Panc1 (cell line): ENCODE data around the gene MMP28. TPM values are rescaled to one million over a fixed set of nuclear protein-coding genes. Genes with fewer than 3 reads are reported as not detected.

ENCODE experiments used
- ATAC-seq: fragments of 200-7000 bp; cut with Tn5 transposase; 2 replicates; pipeline ENCODE4 v1.9.1; 2020; ENCODE audit warnings: mild to moderate bottlenecking, moderate library complexity
- BruUV-seq: library from RNA; stranded (reverse); fragments of 400-500 nt; replicated peaks from 2 replicates; lab custom pipeline; 2021; lab: Mats Ljungman, UMichigan
- CTCF ChIA-PET: fragments of 300-600 bp; sonication (Branson Sonifier 250); formaldehyde crosslinking; loops from one replicate; lab custom pipeline; 2022; ENCODE audit warnings: antibody characterized with exemption; lab: Charles Lee
- POLR2A ChIA-PET: fragments of 300-600 bp; sonication (Branson Sonifier 250); formaldehyde crosslinking; loops from one replicate; lab custom pipeline; 2022; ENCODE audit warnings: antibody characterized with exemption; lab: Charles Lee
- DNase-seq: peaks from one replicate; pipeline ENCODE4 v3.0.0-alpha.2; 2010; ENCODE audit warnings: low read depth, low spot score
- H3K27ac ChIP-seq: 2 replicates; pipeline ENCODE4 v1.5.1; 2011; ENCODE audit warnings: mild to moderate bottlenecking, low read length, inconsistent platforms
- H3K27me3 ChIP-seq: fragments of 200-500 bp; sonication (Bioruptor generic); 2 replicates; pipeline ENCODE4 v1.6.0; 2014; ENCODE audit warnings: low read length, inconsistent platforms; ENCODE audit not compliant: control insufficient read depth, insufficient read depth
- H3K36me3 ChIP-seq: fragments of 200-500 bp; sonication (Bioruptor generic); 2 replicates; pipeline ENCODE4 v1.5.1; 2014; ENCODE audit warnings: inconsistent platforms, mild to moderate bottlenecking, low read length, moderate library complexity; ENCODE audit not compliant: control insufficient read depth, insufficient read depth
- H3K4me1 ChIP-seq: 2 replicates; pipeline ENCODE4 v1.5.1; 2011; ENCODE audit warnings: inconsistent platforms, mild to moderate bottlenecking, low read length, moderate library complexity; ENCODE audit not compliant: control insufficient read depth, insufficient read depth
- H3K4me3 ChIP-seq, 2 experiments: 2 replicates each; pipeline ENCODE4 v1.5.1; 2011 to 2012; ENCODE audit warnings: low read depth in 2 of 2, low read length in 2 of 2, mild to moderate bottlenecking in 2 of 2, inconsistent platforms in 1 of 2, moderate library complexity in 1 of 2
- H3K9me3 ChIP-seq: fragments of 200-500 bp; sonication (Bioruptor generic); 2 replicates; pipeline ENCODE4 v1.5.1; 2014; ENCODE audit warnings: low read depth, mild to moderate bottlenecking, inconsistent platforms, low read length, moderate library complexity; ENCODE audit not compliant: control insufficient read depth, insufficient read depth
- POLR2AphosphoS5 ChIP-seq: IDR thresholded peaks from 2 replicates; pipeline ENCODE4 v1.6.1; 2012; ENCODE audit warnings: mild to moderate bottlenecking, low read depth, low read length, moderate library complexity
- SIN3A ChIP-seq: IDR thresholded peaks from 2 replicates; pipeline ENCODE4 v1.6.1; 2012; ENCODE audit warnings: low read depth, mild to moderate bottlenecking, low read length, moderate library complexity, borderline replicate concordance; ENCODE audit not compliant: insufficient read depth
- TCF7L2 ChIP-seq: IDR thresholded peaks from 2 replicates; pipeline ENCODE4 v1.6.1; 2011; ENCODE audit warnings: mild to moderate bottlenecking, low read depth, low read length, inconsistent platforms
- in situ Hi-C: cut with HindIII; loops from 2 replicates; pipeline ENCODE4 v1.10.0; 2016; ENCODE audit warnings: low sequenced_read_pairs, low pct_unique_long_range_greater_than_20kb
- intact Hi-C: fragments of 100-400 bp; cut with micrococcal nuclease; formaldehyde crosslinking; loops from one replicate; pipeline ENCODE4 v1.10.0; 2022; ENCODE audit not compliant: unreplicated experiment
- total RNA-seq: library from RNA; stranded (reverse); gene quantifications from one replicate; pipeline ENCODE4 v1.2.1, GENCODE V29; 2021; ENCODE audit not compliant: unreplicated experiment
- TF ChIP-seq, protein P1 (sequence below), 2 experiments: IDR thresholded peaks; 2 replicates each; pipeline ENCODE4 v1.6.1; 2011 to 2012; ENCODE audit warnings: low read depth in 2 of 2, control low read depth in 1 of 2, low read length in 1 of 2, mild to moderate bottlenecking in 1 of 2, moderate library complexity in 1 of 2; ENCODE audit not compliant: insufficient read depth in 1 of 2
- TF ChIP-seq, protein P2 (sequence below): fragments of 450-650 bp; IDR thresholded peaks from 2 replicates; pipeline ENCODE4 v1.5.1; 2017; ENCODE audit warnings: mild to moderate bottlenecking

Gene MMP28
- total RNA-seq, 1 experiment from 2014 or later: 1.6 TPM

DNA sequence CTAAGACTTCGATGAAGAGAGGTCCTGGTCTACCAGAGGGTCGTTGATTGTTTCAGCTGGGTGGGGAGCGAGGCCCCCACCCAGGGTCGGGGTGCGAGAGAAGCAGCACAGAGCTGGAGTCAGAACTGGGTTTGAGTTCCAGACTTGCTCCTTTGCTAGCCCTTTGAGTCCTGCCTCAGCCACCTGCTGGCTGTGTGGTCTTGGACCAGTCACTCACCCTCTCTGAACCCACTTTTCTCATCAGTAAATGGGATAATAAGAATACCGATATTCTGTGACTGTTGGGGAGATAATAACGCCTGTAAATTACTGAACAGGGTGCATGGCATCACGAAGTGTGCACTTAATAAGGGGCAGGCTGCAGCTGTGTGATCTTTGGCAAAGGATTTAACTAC, 427 bp upstream of the MMP28 start:
- POLR2A ChIA-PET: interaction anchor here (0.9 kb wide), 1 partner anchor 13 kb away, joined by 4 read pairs; the partner anchor contains the start of gene TAF15
- Histone ChIP-seq H3K36me3 (no peaks in the 10 kb centered on the region), H3K27me3 (peaks cover 12% of the 10 kb centered on the region), H3K4me3 (peak overlapping the region; percentile 48 to 60), H3K4me1 (peaks cover 5% of the 10 kb centered on the region; the same call in 1 of the 2 replicates), H3K9me3 (no peaks in the 10 kb centered on the region), H3K27ac (peak overlapping the region; percentile 52; the same call in 1 of the 2 replicates)
- in situ Hi-C loops: no loop called here
- TF ChIP-seq POLR2AphosphoS5 (no peak), SIN3A (no peak), TCF7L2 (no peak)
- TF ChIP-seq, protein P1, sequence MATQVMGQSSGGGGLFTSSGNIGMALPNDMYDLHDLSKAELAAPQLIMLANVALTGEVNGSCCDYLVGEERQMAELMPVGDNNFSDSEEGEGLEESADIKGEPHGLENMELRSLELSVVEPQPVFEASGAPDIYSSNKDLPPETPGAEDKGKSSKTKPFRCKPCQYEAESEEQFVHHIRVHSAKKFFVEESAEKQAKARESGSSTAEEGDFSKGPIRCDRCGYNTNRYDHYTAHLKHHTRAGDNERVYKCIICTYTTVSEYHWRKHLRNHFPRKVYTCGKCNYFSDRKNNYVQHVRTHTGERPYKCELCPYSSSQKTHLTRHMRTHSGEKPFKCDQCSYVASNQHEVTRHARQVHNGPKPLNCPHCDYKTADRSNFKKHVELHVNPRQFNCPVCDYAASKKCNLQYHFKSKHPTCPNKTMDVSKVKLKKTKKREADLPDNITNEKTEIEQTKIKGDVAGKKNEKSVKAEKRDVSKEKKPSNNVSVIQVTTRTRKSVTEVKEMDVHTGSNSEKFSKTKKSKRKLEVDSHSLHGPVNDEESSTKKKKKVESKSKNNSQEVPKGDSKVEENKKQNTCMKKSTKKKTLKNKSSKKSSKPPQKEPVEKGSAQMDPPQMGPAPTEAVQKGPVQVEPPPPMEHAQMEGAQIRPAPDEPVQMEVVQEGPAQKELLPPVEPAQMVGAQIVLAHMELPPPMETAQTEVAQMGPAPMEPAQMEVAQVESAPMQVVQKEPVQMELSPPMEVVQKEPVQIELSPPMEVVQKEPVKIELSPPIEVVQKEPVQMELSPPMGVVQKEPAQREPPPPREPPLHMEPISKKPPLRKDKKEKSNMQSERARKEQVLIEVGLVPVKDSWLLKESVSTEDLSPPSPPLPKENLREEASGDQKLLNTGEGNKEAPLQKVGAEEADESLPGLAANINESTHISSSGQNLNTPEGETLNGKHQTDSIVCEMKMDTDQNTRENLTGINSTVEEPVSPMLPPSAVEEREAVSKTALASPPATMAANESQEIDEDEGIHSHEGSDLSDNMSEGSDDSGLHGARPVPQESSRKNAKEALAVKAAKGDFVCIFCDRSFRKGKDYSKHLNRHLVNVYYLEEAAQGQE (IDR thresholded peaks at IDR 0.05; ENCODE audit: insufficient read depth in 1 of 2, low read depth in 2 of 2, low read length in 1 of 2): no peak
- TF ChIP-seq, protein P2, sequence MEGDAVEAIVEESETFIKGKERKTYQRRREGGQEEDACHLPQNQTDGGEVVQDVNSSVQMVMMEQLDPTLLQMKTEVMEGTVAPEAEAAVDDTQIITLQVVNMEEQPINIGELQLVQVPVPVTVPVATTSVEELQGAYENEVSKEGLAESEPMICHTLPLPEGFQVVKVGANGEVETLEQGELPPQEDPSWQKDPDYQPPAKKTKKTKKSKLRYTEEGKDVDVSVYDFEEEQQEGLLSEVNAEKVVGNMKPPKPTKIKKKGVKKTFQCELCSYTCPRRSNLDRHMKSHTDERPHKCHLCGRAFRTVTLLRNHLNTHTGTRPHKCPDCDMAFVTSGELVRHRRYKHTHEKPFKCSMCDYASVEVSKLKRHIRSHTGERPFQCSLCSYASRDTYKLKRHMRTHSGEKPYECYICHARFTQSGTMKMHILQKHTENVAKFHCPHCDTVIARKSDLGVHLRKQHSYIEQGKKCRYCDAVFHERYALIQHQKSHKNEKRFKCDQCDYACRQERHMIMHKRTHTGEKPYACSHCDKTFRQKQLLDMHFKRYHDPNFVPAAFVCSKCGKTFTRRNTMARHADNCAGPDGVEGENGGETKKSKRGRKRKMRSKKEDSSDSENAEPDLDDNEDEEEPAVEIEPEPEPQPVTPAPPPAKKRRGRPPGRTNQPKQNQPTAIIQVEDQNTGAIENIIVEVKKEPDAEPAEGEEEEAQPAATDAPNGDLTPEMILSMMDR: no peak
- DNase-seq (no peak), ATAC-seq (no peak)
- CTCF ChIA-PET: no interaction called here
- BruUV-seq: no TSS peak
- intact Hi-C loops: no loop called here

DNA sequence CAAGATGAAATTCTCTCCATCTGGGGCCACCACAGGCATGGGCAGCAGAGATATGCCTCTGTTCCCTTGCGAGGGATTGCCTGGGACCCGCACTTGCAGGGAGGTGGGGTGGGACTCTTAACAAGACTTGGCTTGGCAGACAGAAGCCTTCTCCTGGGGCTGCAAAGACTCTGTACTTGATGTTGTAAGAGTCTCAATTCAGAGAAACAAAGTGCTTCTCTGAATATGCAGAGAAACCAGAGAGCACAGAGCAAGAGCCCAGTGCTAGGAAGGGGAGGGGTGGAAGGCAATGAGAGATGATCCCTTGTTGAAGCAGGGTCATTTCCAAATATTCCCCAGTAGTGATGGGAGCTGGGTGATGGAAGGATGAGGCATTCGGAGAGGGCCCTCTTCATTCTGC, 2.2 kb downstream of the MMP28 start:
- BruUV-seq: no TSS peak
- CTCF ChIA-PET: no interaction called here
- no peak for ATAC-seq

More for the DNA sequence above, 2.2 kb downstream of the MMP28 start:
- POLR2A ChIA-PET: no interaction called here
- H3K36me3 ChIP-seq: no peaks in the 10 kb centered on the region
- TF ChIP-seq POLR2AphosphoS5: no peak
- no peak for TF ChIP-seq SIN3A
- TF ChIP-seq, protein P1 (IDR thresholded peaks at IDR 0.05; ENCODE audit: insufficient read depth in 1 of 2, low read depth in 2 of 2, low read length in 1 of 2): no peak
- TF ChIP-seq, protein P2: no peak
- no peak for TF ChIP-seq TCF7L2
- intact Hi-C loops (no loop called here), in situ Hi-C loops (no loop called here)
- H3K27me3 ChIP-seq: peaks cover 12% of the 10 kb centered on the region
- H3K9me3 ChIP-seq: no peaks in the 10 kb centered on the region
- no peak overlapping the region for H3K4me3 ChIP-seq
- no peak overlapping the region for H3K27ac ChIP-seq
- no peak for DNase-seq
- peaks cover 13% of the 10 kb centered on the region for H3K4me1 ChIP-seq
